MM.1S (cell line): ENCODE measurements around the gene ERO1A.

Experiments
- EZH2phosphoT487 ChIP-seq: fragments of 300-600 bp; sonication (generic); IDR thresholded peaks from 2 replicates; pipeline ENCODE4 v1.6.1; 2018; ENCODE audit warnings: antibody characterized with exemption, low read length
- TF ChIP-seq, protein P1 (sequence below): fragments of 300-600 bp; sonication (generic); IDR thresholded peaks from 2 replicates; pipeline ENCODE4 v1.5.1; 2016; ENCODE audit warnings: antibody characterized with exemption, low read length, mixed read lengths

DNA sequence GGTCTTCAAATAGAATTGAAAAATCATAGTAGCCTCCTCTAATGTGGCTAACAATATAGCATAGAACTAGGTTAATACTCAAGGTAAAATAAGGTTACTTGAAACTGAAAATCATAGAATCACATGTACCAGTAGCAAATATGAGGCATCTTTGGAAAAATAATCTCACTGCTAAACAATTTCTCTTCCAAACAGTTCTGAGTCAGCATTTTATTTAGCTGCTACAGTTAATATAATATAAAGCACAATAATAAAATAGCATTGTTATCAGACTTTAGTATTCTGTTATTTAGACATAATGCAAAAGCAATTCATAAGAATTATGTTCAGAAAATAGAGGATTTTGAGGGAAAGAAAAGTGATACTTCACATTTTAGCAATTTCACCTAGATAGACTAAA lies 35.0 kb downstream of the ERO1A start:
- TF ChIP-seq, protein P1, sequence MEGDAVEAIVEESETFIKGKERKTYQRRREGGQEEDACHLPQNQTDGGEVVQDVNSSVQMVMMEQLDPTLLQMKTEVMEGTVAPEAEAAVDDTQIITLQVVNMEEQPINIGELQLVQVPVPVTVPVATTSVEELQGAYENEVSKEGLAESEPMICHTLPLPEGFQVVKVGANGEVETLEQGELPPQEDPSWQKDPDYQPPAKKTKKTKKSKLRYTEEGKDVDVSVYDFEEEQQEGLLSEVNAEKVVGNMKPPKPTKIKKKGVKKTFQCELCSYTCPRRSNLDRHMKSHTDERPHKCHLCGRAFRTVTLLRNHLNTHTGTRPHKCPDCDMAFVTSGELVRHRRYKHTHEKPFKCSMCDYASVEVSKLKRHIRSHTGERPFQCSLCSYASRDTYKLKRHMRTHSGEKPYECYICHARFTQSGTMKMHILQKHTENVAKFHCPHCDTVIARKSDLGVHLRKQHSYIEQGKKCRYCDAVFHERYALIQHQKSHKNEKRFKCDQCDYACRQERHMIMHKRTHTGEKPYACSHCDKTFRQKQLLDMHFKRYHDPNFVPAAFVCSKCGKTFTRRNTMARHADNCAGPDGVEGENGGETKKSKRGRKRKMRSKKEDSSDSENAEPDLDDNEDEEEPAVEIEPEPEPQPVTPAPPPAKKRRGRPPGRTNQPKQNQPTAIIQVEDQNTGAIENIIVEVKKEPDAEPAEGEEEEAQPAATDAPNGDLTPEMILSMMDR = no peak
- TF ChIP-seq EZH2phosphoT487 = no peak
